NCI-H1092 treated with DMSO at 0.1 percent for 48 hours (cell line): Measurements from ENCODE around the gene THBS1.

Experiments
- DNase-seq: peaks from one replicate; lab custom pipeline; 2025; lab: John Stamatoyannopoulos, UW

The THBS1 gene

GRCh38 chr15:39608185-39609139, 27.6 kb downstream of the THBS1 start:
- no peak for DNase-seq

- no peak for DNase-seq
These were observed 28.5 kb downstream of the THBS1 start for GRCh38 chr15:39609166-39609916.

- no peak for DNase-seq
These were observed 29.8 kb downstream of the THBS1 start for GRCh38 chr15:39610665-39611064.

- no peak for DNase-seq
These were observed 32.4 kb downstream of the THBS1 start for GRCh38 chr15:39613271-39613670.

- DNase-seq, result no peak
These were observed 33.0 kb downstream of the THBS1 start for GRCh38 chr15:39613861-39614260.

GRCh38 chr15:39616731-39617455, 36.0 kb downstream of the THBS1 start:
- DNase-seq, result no peak

- DNase-seq, result no peak
These were observed 37.4 kb downstream of the THBS1 start for GRCh38 chr15:39618063-39618823.

- DNase-seq, result peak; percentile 30
These were observed 40.3 kb downstream of the THBS1 start for GRCh38 chr15:39621210-39621609.

- peak; percentile 3 for DNase-seq
These were observed 41.1 kb downstream of the THBS1 start for GRCh38 chr15:39621976-39622375.

GRCh38 chr15:39622660-39623516, 42.0 kb downstream of the THBS1 start:
- no peak for DNase-seq

- DNase-seq, result no peak
These were observed 42.7 kb downstream of the THBS1 start for GRCh38 chr15:39623529-39623931.

GRCh38 chr15:39624806-39625205, 43.9 kb downstream of the THBS1 start:
- DNase-seq, result no peak

GRCh38 chr15:39625451-39625850, 44.6 kb downstream of the THBS1 start:
- no peak for DNase-seq

- no peak for DNase-seq
These were observed 45.0 kb downstream of the THBS1 start for GRCh38 chr15:39625856-39626255.

GRCh38 chr15:39627451-39628143, 46.7 kb downstream of the THBS1 start:
- no peak for DNase-seq

GRCh38 chr15:39628144-39628508, 47.2 kb downstream of the THBS1 start:
- DNase-seq, result no peak

- DNase-seq, result no peak
These were observed 47.8 kb downstream of the THBS1 start for GRCh38 chr15:39628546-39629257.

- no peak for DNase-seq
These were observed 48.5 kb downstream of the THBS1 start for GRCh38 chr15:39629371-39629770.

GRCh38 chr15:39629906-39630305, 49.0 kb downstream of the THBS1 start:
- DNase-seq, result no peak
